Left cardiac atrium (tissue), 4 donors: ENCODE results near the gene ZNF423. TPM values are rescaled to one million over a fixed set of nuclear protein-coding genes. Genes with fewer than 3 reads are reported as not detected.

Source experiments
- ATAC-seq, 2 donors: fragments of 200-7000 bp; cut with Tn5 transposase; one replicate each; pipeline ENCODE4 v1.9.1; 2020; ENCODE audit warnings: mild to moderate bottlenecking in 2 of 2, moderate library complexity in 2 of 2
- DNase-seq: peaks from one replicate; pipeline ENCODE4 v3.0.0-alpha.2; 2020
- intact Hi-C, 2 donors: fragments of 100-400 bp; cut with DNase I; formaldehyde crosslinking; loops; one replicate each; pipeline versions ENCODE4 v1.14.1 to v1.15.1; 2022 to 2023
- total RNA-seq, 2 donors: library from RNA; stranded (reverse); fragmentation: NEBNext Ultra II Directional; extraction: Animal tissue kit (Norgen Biotek cat#: 25700); gene quantifications; one replicate each; pipeline ENCODE4 v1.2.1, GENCODE V29; 2021
- donor health status: DM: no; HTN: yes; CAD: no.
- donor health status: DM: no; HTN: yes; CAD: no; lungs with severe emphysema.
- donor health status: DM: yes; HTN: yes; CAD: no.
- donor health status: Dilated cardiomyopathy.

Gene ZNF423
- total RNA-seq, 2 donors from 2014 or later, result 11.1 to 13.8 TPM

DNA sequence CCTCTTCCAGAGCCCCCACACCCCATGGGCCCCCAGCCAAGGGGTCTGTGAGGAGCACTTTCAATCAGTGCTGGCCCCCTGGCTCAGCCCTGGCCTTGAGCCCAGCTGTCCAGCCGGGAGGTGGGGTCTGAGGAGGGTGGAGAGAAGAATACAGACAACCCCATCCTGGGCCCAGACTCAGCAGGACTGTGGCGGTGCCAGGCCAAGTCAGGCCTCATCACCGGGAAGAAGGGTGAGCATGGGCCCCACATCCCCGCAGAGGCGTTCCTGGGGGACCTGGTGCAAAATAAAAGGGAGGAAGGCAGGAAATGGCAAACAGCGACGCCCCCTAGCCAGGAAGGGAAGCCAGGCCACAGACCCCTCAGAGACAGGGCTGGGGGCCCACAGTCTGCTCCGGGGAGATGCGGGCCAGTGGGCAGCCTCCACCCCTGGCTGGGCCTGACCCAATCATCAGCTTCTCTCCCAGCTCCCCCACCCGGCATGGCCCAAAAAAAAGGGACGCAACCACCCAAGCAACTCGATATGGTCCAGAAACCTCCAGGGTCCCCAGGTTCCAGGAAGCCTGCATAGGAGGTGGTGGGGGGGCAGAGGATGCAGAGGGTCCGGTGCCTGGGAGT lies 20.6 kb downstream of the ZNF423 start:
- ATAC-seq (peak in 1 of 2 donors; percentile 5), DNase-seq (no peak)
- intact Hi-C loops, result no loop called here

DNA sequence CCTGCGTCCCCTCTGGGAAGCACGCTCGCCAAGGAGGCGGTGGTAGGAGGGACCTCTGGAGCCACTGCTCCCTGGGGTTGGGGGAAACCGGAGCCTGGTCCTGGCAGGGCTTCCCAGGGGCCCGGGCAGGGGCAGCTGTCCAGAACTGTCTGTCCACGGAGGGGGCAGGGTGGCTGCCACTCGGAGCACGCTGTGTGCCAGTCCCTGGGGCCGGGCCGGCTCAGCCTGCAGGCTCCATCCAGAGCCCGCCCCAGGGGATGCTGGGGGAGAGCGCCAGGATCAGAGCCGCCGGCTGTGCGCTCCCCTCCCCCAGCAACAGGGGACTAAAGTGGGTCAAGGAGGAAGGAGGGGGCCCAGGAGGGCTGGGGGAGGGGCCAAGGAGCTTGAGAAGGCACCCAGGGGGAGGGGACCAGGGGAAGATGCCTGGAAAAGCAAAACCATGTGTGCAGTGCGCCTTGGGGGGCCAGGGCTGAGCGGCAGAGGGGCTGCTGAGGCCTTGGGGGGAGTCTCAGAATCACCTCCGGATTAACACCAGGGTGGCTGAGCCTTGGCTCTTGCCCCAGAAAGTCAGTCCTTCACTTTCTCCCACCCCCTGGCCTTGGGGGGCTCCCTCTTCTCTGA lies 21.3 kb downstream of the ZNF423 start:
- ATAC-seq (peak; percentile 51 to 67), DNase-seq (peak; percentile 68)
- intact Hi-C loops, result no loop called here

DNA sequence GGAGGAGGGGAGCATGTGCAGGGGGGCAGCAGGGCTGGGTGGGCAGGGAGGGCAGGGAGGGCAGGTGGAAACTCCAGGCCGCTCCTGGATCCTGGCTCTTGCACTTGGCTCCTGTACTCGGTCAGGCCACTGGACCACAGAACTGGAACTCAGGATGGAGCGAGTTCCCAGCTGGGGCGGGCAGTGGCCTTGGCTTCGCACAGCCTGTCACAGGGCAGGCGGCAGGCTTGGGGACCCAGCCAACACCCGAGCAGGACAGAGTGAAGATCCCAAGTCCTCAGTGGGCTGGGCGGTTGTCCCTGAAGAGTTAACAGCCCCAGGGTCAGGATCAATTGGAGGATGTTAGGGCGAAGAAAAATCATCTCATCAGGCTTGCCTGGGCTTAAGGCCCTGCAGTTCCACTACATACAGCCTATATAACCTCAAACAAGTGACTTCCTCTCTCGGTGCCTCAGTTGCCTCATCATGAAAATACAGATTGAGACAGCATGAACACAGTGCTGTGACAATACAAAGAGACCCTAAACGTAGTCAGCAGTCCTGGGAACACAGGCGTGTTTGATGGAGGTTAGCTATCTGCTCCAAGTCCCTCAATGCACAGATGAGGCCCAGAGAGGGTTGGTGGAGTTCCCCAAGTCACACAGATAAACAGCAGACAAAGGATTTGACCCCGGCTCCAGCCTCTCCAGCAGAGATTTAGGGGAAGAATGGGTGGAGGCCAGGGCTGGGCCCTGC lies 21.9 kb downstream of the ZNF423 start:
- no peak for ATAC-seq
- intact Hi-C loops, result no loop called here
- no peak for DNase-seq

DNA sequence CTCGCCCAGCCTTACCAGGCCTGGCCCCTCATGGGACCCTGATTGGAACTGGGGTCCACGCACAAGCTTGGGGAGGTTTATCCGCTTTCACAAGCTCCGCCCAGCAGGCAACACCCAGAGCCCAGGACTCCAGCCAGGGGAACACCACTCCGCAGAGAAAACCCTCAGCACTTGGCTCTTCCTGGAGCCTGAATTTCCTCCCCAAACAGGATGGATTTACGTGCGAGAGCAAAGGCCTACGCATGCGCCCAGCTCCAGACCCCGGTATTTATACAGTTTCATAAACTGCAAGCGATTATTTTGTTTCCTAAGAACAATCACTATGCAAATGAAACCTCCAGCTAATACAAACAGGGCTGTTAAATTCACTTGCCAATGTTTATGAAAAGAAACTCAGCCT lies 22.8 kb downstream of the ZNF423 start:
- DNase-seq (peak; percentile 86), ATAC-seq (peak; percentile 45 to 50)
- intact Hi-C loops, result no loop called here

DNA sequence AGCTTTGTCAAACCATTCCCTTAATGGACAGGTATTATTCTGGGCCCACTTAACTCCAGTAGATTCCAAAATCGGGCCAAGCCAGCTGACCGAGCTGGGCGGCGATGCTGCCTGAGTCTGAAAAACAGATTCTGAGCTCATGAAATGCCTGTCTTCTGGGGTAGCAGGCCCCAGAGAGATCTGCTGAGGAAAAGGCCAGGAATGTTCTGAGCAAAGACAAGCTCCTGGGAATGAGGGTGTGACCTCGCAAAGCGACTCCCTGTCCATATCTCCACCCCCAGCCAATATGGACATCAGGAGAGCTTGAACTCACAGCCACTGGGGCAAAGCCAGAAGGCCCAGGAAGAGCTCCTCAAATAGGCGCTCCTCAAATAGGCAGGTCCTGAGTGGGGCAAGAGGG lies 23.7 kb downstream of the ZNF423 start:
- intact Hi-C loops, result no loop called here
- ATAC-seq (peak in 1 of 2 donors; percentile 3), DNase-seq (no peak)

DNA sequence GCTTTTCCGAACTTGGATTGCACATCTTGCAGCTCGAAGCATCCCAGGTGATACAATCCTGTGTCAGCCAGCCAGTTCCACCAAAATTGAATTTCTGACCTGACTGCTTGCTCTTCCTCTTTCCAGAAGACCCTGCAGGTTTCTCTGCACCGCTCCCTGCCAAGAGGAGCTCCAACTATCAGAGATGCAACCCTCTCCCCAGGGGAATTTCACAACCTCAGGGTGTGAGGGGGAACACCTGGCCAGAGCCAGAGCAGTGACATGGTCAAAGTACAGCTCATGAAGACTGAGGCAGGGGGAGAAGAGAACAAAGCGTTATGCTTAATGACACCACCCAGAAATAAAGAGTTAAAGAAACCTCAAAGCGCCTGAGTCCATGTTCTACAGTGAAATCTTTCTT lies 25.0 kb downstream of the ZNF423 start:
- intact Hi-C loops, result no loop called here
- ATAC-seq (no peak), DNase-seq (no peak)

DNA sequence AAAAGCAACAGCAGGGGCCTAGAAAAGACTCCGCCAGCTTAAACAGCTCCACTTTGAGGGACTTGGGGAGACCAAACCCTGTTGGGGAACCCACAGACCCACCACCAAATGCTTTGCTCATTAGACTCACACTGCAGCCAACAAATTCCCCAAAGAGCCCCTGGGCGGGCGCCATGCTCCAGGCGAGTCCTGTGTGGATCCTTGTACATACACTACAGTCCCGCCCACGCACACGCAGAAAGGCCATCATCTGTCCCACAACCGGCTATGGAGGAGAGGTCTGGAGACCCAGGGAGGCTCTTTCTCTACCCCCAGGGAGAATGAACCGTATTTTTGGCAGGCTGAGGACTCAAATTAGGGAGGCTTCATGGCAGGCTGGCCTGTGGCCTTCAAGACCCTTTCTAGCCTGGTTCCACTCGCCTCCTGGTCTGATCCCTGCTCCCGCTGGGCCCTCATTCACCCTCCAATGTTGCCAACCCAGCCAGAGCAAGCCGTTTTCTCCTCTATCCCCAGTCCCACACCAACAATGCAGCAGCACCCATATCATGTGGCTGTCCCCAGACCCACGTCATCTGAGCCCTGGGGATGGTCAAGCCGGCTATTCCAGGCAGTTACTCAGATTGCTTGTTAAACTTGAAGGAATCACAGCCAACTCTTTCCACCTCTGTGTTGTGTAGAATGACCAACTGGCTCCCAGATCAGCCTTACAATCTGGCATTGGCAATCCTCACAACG lies 27.2 kb downstream of the ZNF423 start:
- DNase-seq (peak; percentile 58), ATAC-seq (peak; percentile 28 to 53)
- intact Hi-C loops, result no loop called here

DNA sequence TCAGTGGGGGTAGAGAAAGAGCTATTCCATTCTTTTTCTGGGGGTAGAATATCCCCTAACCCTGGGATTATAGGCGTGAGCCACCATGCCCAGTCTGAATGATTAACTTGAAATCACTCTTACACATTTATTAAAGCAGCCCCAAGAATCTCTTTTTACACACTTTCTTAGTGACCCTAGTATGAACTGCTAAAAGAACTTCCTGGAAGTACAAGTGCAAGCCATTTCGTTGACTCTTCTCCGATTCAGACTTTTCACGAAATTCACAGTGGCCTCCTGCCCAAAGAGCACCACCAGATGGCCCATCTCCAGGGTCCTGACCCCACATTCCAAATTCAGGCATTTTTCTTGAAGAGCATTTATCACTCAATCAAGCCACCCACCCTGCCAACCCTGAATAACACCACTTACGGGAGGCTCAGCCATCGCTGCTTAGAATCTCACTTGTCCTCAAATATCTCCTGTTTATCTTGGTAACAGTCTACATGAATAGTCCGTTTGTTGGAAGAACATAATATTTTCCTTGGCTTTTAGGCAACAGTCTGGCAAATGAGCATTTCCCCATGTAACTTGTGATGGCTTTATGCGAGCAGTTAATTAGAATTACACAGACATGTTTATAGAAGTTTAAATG lies 28.0 kb downstream of the ZNF423 start:
- ATAC-seq (peak; percentile 65 to 66), DNase-seq (peak; percentile 75)
- intact Hi-C loops, result no loop called here

DNA sequence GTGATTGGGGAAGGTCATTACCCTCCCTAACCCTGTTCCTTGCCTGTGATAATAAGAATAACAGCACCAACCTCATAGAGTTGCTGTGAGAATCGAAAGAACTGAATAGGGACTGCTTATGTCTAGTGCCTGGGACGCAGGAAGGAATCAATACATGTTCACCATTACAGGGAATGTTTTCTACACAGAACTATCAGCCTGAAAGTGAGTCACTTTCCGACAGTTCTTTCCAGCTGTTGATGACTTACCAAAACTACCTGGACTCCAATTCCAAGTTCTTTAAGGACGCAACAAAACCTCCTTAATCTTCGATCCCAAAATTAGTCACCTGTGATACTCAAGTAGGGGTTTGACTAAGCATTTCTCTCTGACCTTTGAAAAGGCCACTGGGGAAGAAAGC lies 29.4 kb downstream of the ZNF423 start:
- DNase-seq (no peak), ATAC-seq (no peak)
- intact Hi-C loops, result no loop called here

DNA sequence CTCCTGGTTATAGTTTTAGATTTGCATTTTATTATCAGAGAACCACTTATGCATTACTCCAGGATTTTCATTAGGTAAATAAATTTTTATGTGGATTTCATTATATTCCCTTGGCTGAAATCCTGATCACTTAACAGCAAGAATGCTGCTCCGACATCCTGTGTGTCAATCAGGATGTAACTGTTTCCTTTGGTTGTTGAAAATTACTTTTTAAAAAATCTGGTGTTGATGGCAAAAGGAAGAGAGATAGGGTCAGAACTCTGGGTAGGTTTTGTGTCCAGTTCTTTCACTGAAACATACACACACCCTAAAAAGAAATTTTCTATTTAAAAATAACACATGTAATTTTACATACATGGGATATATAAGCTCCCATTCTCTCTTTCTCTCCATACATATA lies 30.9 kb downstream of the ZNF423 start:
- intact Hi-C loops, result no loop called here
- ATAC-seq (no peak), DNase-seq (no peak)

DNA sequence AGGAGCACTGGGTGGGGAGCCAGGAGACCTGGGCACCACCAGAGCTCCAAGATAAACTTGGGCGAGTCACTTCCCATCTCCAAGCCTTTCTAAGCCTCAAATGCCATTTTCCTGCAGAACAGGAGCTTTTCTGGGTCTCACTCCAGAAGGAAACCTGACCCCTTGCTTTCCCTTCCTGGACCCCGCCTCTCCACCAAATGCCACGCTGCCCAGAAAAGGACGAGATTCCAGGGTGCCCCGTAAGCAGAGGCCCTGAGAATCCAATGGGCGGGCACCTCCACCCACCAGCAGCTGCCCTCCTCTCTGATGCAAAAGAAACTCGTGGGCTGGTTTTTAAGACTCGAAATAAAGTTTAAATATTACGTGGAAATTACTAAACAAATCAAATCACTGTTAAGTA lies 31.3 kb downstream of the ZNF423 start:
- DNase-seq (no peak), ATAC-seq (no peak)
- intact Hi-C loops, result no loop called here

DNA sequence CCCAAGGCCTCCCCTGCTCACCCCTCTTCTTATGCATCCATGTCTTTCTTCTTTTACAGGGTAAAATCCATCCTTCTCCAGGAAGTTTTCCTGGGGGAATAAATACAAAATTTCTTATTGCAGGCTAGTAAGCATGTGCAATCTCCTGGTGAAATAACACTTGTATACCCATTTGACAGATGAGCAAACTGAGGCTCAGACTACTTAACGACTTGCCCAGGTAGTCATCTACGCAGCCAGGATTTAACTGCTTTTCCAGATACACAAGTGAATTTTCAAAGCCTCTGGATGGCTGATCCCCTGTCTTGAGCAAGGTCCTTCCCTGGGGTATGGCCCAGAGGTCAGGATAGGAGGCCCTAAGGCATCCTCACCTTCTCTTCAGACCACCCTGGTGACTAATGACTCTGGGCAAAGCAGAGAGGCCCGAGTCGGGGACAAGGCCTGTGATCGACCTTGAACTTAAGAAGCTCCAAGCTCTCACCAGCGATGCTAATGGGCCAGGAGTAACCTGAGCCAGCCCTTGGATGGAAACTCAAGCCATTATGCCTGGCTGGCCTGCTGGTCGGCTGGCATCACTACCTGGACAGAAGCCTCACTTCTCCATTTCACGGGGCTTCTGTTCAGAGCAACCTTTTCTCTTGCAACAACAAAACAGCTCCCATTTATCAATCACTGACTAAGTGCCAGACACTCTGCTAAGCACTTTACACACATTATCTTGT lies 33.1 kb downstream of the ZNF423 start:
- intact Hi-C loops, result no loop called here
- ATAC-seq, result no peak
- DNase-seq, result no peak

DNA sequence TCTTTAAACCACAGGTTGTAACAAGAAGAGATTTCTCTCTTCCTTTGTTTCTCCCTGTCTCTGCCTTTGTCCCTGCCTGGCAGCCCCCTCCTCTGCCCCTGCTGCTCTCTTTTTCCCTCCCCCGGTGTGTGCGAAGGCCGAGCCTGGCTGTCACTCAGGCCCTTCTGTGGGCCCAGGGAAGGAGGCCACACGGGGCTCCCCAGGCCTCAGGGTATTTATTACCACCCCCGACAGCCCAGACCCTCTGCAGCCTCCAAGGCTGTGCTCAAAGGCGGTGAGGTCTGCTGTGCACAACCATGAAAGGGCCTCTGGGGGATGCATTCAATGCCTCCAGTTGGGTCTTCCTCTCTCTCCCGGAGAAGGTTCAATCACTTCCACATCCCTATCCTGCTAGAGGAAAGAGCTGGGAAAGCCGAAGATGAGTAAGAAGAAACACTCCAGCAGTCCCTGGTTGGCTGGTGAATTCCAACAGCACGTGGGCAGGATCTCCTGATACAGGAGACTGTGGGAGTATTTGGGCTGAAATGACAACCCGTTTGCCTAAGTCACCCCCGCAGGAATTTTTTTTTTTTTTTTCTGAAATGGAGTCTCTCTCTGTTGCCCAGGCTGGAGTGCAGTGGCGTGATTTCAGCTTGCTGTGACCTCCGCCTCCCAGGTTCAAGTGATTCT lies 34.2 kb downstream of the ZNF423 start:
- intact Hi-C loops, result no loop called here
- DNase-seq (no peak), ATAC-seq (no peak)

DNA sequence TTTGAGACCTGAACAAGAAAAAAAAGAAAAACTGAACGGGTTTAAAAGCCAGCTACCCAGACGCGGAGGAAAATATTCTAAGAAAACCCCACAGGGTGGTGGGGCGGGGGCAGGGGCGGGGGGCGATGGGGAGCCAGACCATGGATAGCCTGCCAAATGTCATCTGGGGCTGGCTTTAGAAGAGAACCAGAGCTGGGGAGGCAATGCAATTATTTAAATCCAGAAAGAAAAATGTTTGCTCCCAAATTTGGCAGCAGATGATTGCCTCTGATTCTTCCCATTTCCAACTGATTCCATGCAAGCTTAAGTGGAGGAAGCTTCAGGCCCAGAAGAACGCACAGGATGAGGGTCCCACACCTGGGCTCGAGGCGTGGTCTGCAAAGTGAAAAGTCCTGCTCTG lies 34.8 kb downstream of the ZNF423 start:
- intact Hi-C loops, result no loop called here
- DNase-seq (no peak), ATAC-seq (no peak)

DNA sequence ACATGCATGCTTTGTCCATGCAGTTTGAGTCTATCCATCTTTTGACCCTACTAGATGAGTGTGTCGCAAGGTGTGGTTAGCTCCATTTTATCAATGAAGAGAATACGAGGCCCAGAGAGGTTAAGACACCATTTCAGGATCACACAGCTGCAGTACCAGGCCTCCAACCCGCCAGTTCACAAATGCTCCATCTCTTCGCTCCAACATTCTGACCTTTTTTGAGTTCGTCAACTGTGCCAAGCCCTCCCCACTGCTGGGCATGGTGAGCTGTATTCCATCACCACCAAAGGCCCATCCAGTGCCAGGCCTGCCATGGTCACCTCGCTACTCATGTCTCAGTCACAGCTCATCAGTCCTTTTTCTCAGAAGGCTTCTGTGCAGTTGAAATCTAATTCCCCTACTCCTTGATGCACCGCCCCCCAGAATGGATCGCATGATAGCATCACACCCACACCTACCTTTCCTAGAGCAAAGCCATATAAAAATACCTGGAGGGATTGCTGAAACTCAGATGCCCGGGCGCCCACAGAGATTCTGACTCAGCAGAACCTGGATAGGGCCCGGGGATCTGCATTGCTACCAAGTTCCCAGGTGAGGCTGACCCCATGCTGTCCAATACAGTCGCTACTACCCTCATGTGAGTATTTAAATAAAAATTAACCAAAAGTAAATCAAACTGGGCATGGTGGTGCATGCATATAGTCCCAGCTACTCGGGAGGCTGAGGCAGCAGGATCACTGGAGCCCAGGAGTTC lies 38.0 kb downstream of the ZNF423 start:
- ATAC-seq, result no peak
- intact Hi-C loops, result no loop called here
- no peak for DNase-seq

DNA sequence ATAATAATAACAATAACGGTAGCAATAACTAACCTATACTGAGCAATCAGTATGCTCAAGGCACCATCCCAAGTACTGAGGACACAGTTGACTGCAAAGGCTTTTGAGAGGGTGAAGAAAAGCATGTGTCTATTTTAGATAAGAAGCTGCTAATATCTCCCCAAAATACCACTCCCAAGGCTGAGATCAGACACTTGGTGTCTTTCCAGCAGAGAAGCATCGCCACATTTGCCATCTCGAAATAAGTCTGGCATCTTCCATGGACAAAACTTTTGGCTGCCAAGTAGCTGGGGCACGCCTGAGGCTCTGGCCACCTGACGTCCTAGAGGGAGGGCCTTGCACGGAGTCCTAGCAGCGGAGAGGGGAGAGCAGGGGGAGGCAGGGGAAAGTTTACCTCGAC lies 39.0 kb downstream of the ZNF423 start:
- peak; percentile 61 to 70 for ATAC-seq
- no peak for DNase-seq

DNA sequence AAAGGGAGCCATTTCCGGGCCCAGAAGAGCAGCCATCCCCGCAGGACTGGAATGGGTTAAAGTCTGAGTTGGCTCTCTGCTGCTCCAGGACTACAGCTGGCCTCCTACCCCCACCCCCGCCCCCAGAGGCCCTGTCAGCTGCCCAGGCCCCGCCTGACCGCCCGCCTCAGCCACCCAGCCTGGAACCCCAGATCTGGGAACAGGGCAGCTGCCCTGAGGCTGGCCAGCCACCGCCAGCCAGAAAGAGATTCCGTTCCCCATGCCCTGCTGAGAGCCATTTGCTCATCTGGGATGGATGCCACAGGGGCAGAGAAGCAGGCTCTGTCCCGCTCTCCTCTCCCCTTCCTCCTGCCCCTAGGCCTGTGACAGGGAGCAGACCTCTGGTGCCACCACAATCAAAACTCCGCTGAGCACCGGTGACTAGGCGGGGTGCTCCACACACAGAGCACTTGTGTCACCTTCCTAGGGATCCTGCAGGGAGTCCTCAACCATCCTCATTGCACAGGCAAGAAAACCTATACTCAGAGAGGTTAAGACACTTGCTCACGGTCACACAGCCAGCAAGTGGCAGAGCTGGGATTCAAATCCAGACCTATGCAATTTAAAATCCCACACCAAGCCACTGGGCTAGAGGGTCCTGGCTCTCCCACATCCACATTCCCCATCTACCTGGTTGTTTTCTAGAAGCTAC lies 44.1 kb downstream of the ZNF423 start:
- DNase-seq (no peak), ATAC-seq (peak; percentile 18 to 70)
- intact Hi-C loops, result no loop called here

More for the DNA sequence above, 39.0 kb downstream of the ZNF423 start:
- intact Hi-C loops, result no loop called here
